Measurements from ENCODE around the gene WNT7B.

DNA sequence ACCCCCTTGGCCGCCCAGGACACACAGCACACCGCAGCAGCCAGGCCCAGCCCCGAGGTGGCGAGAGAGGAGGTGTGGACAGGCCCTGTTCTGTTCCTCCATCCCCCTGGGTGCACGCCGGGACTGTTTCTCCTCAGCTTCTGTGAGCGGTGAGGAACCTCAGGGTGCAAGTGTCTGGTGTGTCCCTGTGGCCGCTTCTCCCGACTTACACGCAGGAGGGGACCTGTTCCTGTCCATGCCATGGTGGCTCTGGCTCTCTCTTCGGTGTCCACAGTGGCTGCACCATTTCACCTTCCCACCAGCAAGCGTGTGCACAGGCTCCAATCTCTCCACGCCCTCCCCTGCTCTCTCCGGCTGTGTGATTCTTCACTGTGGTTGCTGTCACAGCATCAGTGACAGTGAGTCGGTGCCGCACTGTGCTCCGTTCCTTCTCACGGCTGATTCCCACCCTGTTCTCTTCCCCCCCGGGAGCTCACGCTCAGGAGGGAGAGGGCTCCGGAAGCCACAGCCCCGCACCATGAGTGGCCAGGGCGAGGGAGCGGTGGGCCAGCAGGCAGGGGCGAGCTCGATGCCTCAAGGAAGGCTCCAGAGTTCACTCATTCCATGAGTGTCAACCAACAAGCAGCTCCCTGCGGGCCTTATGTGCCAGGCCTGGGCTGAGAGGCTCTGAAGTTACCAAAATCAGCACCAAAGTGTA is 18.6 kb upstream of the WNT7B start:
- no peak for TF ChIP-seq POLR2A (IDR thresholded peaks at IDR 0.05; ENCODE audit: low read length)
- TF ChIP-seq GATA1 (IDR thresholded peaks at IDR 0.05; ENCODE audit: low read depth, low read length): no peak
